Loucy (cell line): ENCODE data around the gene OR8A1.

Source experiments
- H2AFZ ChIP-seq: fragments of 200-600 bp; sonication (generic); 2 replicates; pipeline ENCODE4 v1.6.0; 2016; ENCODE audit warnings: antibody characterized with exemption, mild to moderate bottlenecking, low read length, moderate library complexity
- H3F3A ChIP-seq: fragments of 200-600 bp; 2 replicates; pipeline ENCODE4 v1.6.0; 2016; ENCODE audit warnings: antibody characterized with exemption, low read depth, mild to moderate bottlenecking
- H3K27me3 ChIP-seq: fragments of 200-600 bp; sonication (generic); 2 replicates; pipeline ENCODE4 v1.6.1; 2014; ENCODE audit warnings: low read length, mild to moderate bottlenecking; ENCODE audit not compliant: insufficient read depth, poor library complexity, severe bottlenecking
- H3K36me3 ChIP-seq: fragments of 200-600 bp; sonication (generic); 2 replicates; pipeline ENCODE4 v1.6.1; 2016; ENCODE audit warnings: low read length; ENCODE audit not compliant: insufficient read depth
- H3K4me1 ChIP-seq: fragments of 200-600 bp; sonication (generic); 2 replicates; pipeline ENCODE4 v1.5.1; 2014; ENCODE audit warnings: low read length, mild to moderate bottlenecking; ENCODE audit not compliant: insufficient read depth, poor library complexity, severe bottlenecking
- H3K4me2 ChIP-seq: fragments of 200-600 bp; sonication (generic); 2 replicates; pipeline ENCODE4 v1.6.0; 2014; ENCODE audit warnings: antibody characterized with exemption, low read length, low read depth, mild to moderate bottlenecking; ENCODE audit not compliant: poor library complexity, severe bottlenecking
- H3K4me3 ChIP-seq: fragments of 200-600 bp; sonication (generic); 2 replicates; pipeline ENCODE4 v1.5.1; 2014; ENCODE audit warnings: low read length, mild to moderate bottlenecking, mixed read lengths; ENCODE audit not compliant: poor library complexity, severe bottlenecking
- H3K79me2 ChIP-seq: fragments of 200-600 bp; sonication (generic); 2 replicates; pipeline ENCODE4 v1.6.1; 2014; ENCODE audit warnings: low read length; ENCODE audit not compliant: insufficient read depth
- H3K9ac ChIP-seq: fragments of 200-600 bp; sonication (generic); 2 replicates; pipeline ENCODE4 v1.6.0; 2014; ENCODE audit warnings: mild to moderate bottlenecking, low read depth, low read length, moderate library complexity; ENCODE audit not compliant: poor library complexity, severe bottlenecking
- H3K9me2 ChIP-seq: fragments of 200-600 bp; sonication (generic); replicated peaks from 2 replicates; pipeline ENCODE4 v1.6.1; 2016; ENCODE audit warnings: low read depth, low read length, mixed read lengths
- H3K9me3 ChIP-seq: fragments of 200-600 bp; sonication (generic); 2 replicates; pipeline ENCODE4 v1.6.1; 2014; ENCODE audit warnings: mild to moderate bottlenecking, antibody characterized with exemption, low read length, low read depth; ENCODE audit not compliant: insufficient read depth
- H4K20me1 ChIP-seq: fragments of 200-600 bp; sonication (generic); 2 replicates; pipeline ENCODE4 v1.6.0; 2014; ENCODE audit warnings: antibody characterized with exemption, low read length, mild to moderate bottlenecking; ENCODE audit not compliant: insufficient read depth, poor library complexity, severe bottlenecking
- CTCF ChIP-seq: fragments of 200-600 bp; sonication (generic); conservative IDR thresholded peaks from 2 replicates; pipeline ENCODE4 v1.5.1; 2014; ENCODE audit warnings: mild to moderate bottlenecking, antibody characterized with exemption, low read length
- EZH2phosphoT487 ChIP-seq: fragments of 200-600 bp; IDR thresholded peaks from 2 replicates; pipeline ENCODE4 v1.6.1; 2018; ENCODE audit warnings: antibody characterized with exemption, mild to moderate bottlenecking, moderate library complexity, borderline replicate concordance

OR8A1 gene

GRCh38 chr11:124618863-124619262 lies 49.1 kb downstream of the OR8A1 start:
- Histone ChIP-seq H3K9me2 (no peaks in the 10 kb centered on the region), H3K4me2 (no peak overlapping the region), H3K27me3 (peaks cover 36% of the 10 kb centered on the region), H3K4me3 (no peak overlapping the region), H4K20me1 (peaks cover 11% of the 10 kb centered on the region), H3K9ac (no peak overlapping the region), H2AFZ (no peak overlapping the region), H3K4me1 (peaks cover 4% of the 10 kb centered on the region), H3K9me3 (no peaks in the 10 kb centered on the region), H3K36me3 (no peaks in the 10 kb centered on the region), H3K79me2 (peaks cover 12% of the 10 kb centered on the region), H3F3A (no peaks in the 10 kb centered on the region)
- no peak for TF ChIP-seq EZH2phosphoT487
- no peak for TF ChIP-seq CTCF
